ENCODE data around the gene ZMYM4.

Gene ZMYM4

DNA sequence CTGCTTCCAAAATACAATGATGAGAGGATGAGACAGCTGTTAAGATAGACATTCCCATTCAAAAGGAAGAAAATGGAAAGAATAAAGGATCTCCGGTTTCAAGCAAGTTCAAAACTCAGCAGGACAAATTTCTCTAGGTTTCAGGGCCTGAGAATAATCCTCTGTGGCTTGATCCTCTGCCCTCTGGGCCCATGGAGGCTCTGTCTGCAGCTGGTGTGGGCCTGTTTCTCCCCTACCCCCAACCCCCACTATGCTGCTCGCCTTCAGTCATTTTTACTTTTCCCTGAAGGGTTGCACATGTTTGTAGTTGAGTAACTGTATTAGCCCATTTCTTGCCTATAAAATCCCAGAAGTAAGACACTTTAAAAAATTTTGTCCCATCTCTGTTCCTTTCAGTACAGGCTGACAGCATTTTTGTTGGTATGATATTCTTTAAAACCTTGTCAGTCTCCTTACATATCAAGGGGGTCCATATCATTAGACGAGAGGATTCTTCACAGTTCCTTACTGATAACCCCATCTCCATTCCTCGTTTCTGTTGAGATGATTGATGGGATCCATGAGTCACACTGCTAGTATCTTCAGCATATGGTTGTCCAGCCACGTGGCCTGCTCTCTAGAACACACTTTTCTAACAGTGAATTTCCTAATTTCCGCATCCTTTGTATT lies 10.5 kb downstream of the ZMYM4 start:
- DNase-seq = no peak

DNA sequence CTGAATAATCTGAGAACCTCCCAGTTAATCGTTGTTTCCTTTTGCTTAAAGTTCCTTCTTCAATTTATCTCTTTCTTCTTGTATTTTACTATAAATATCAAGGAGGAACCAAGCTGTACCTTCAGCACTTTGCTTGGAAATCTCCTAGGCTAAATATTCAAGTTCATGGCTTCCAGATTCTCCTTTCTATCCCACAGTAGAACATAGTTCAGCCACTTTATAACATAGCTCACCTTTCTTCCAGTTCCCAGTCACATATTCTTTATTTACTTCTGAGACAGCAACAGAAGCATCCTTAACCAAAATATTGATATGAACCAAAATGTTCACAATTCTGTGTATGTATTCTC lies 11.0 kb downstream of the ZMYM4 start:
- no peak for DNase-seq

DNA sequence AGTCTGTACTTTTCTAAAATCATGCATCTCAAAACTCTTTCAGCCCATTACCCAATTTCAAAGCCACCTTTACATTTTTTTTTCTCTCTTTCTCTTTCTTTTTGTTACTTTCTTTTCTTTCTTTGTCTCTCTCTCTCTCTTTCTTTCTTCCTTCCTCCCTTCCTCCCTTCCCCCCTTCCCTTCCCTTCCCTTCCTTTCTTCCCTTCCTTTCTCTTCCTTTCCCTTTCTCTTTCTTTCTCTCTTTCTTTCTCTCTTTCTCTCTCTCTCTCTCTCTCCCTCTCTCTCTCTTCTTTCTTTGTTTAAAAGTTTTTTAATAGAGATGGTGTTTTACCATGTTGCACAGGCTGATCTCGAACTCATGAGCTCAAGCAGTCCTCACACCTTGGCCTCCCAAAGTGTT lies 11.5 kb downstream of the ZMYM4 start:
- no peak for DNase-seq

DNA sequence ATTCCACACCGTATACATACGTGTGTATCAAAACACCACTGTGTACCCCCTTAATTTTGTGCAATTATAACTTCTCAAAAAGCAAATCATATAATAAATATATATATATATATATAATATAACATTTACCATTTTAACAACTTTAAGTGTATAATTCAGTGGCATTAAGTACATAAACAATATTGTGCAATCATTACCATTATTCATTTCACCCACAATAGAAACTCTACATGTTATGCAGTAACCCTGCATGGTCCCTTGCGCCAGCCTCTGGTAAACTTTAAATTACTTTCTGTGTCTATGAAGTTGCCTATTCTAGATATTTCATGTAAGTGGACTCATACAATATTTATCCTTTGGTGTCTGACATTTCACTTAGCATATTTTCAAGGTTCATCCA lies 13.1 kb downstream of the ZMYM4 start:
- DNase-seq = no peak

DNA sequence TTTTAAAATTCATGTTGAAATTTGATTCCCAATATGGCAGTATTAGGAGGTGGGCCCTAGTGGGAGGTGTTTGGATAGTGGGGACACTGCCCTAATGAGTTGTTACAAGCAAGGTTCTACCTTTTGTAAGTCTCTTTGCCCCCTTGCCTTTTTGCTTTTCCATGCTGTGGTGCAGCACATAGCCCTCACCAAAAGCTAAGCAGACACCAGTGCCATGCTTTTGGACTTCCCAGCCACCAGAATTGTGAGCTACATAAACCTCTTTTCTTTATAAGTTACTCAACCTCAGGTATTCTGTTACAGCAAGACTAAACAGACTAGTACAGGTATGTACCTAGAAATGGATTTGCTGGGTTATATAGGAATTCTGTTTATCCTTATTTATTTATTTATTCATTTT lies 13.7 kb downstream of the ZMYM4 start:
- no peak for DNase-seq

DNA sequence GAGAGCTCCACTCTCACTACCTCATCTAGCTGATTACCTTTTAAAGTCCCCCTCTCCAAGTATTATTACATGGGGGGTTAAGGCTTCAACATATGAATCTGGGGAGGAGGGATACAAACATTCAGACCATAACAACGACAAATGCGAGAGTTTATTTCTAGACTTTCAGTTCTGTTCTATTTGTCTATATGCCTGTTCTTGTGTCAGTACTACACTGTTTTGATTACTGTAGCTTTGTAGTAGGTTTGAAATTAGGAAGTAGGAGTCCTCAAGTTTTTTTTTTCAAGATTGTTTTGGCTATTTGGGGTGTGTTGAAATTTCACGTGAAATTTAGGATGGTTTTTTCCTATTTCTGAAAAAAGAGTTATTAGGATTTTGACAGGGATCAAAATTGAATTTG lies 16.3 kb downstream of the ZMYM4 start:
- DNase-seq = no peak

DNA sequence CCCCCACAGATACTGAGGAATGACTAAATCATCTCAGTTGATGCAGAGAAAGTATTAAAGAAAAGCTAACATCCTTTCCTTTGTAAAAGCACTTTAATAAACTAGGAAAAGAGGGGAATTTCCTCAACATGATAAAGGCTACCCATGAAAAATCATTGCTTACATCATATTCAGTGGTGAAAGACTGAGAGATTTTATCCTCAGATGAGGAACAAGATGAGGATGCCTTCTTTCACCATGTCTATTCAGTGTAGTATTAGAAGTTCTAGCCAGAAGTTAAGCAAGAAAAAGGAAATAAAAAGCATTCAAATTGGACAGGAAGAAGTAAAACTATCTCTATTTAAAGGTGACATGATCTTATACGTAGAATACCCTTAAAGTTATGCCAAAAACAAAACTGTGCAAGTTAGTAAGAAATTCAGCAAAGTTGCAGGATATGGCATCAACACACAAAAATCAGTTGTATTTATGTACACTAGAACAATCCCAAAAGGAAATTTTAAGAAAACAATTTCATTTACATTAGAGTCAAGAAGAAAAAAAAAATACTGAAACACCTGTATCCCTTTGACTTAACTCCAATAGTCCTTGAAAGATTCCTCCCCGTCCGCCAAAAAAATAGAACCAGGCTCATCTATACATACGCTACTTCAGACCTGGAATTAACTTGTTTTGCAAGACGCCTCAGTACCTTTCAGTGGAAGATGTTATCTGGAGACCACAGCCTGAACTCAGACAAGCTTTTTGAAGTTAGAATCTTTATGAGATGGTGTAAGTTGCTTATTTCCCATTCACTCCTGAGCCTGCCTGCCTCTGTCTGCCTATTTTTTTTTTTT lies 17.5 kb downstream of the ZMYM4 start:
- no peak for DNase-seq

DNA sequence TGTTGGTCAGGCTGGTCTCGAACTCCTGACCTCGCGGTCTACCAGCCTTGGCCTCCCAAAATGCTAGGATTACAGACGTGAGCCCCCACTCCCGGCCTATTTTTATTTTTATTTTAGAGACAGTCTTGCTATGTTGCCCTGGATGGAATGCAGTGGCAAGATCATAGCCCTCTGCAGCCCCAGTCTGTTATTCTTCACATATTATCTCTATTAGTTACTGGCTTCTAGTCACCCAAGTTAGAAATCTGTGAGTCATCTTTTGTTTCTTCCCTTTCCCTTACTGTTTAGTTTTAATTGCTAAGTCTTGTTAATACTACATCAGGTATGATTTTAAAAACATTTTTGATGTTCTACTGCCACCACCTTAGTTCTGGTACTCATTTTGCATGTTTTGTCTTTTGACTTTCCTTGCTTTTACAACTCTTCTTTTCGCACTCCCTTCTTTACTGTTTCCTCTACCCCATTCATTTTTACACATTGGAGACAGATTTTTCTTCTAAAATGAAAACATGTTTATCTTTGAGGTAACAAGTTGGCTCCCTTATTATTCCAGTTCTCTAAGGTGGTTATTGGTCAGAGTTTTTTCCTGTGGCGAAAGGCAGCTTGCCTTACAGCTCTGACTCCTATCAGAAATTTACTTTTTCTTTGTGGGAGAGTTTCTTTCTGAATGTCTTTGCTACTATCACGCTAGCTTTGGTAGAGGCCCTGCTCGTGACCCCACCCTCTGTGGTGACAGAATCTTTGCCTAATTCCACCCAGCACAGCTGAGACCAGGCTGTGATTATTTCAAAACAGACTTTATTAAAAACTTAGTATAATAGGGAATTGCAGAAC lies 19.5 kb downstream of the ZMYM4 start:
- no peak for DNase-seq

DNA sequence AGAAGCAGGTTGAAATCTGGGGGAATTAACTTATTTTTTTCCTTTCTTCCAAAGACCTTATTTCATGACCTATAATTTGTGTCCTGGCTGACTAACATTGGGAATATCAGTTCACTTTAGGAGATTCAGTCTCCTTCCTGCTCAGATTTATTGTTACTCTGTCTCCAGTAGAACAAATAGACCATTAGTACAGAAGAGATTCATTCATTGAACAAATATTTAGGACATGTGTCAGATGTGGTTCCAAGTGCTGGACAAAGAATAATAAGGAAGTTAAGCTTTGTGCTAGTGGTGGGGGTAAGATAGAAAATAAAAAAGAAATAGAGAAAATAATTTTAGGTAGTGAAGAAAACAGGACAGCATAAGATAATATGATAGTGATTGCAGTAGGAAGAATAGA lies 20.3 kb downstream of the ZMYM4 start:
- no peak for DNase-seq

DNA sequence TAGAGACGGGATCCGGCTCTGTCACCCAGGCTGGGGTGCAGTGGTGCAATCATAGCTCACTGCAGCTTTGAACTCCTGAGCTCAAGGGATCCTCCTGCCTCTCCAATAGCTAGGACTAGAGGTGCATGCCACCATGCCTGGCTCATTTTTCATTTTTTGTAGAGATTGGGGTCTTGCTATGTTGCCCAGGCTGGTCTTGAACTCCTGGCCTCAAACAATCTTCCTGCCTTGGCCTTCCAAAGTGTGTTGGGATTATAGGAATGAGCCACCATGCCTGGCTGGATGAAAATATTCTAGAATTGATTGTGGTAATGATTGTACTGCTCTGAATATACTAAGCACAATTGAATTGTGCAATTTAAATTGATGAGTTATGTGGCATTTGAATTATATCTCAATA lies 21.9 kb downstream of the ZMYM4 start:
- no peak for DNase-seq

DNA sequence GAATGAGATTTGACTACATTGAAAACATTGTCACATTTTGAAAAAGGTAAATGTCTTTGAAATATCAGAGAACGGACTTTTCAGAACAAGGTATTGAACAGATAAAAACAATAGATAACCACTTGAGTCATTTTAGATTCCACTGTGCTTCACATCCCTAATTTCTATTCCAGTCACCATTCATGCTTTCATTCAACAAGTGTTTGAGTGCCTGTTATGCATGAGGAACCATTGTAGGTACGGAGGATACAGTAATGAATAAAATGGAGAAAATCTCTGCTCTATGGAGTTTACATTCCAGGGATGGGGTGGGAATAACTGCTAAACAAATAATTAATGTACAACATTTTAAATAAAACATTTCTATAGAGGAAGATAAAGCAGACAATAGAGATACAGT lies 26.3 kb downstream of the ZMYM4 start:
- no peak for DNase-seq

DNA sequence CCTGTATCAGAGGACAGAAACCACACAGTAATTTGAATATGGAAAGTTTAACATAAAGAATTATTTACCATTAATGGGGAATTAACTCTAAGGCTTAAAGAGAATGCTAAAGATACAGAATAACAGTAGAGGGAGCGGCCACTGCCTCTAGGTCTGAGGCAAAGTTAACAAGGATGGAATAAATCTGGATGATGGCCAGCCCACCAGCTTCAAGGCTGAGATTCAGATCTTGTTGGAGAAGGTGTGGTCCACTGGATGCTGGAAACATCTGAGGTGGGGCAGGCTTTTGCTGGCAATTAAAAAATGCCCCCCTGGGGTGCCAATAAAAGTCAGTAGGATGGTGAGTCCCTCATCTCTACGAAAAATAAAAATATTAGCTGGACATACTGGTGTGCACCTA lies 29.4 kb downstream of the ZMYM4 start:
- no peak for DNase-seq

DNA sequence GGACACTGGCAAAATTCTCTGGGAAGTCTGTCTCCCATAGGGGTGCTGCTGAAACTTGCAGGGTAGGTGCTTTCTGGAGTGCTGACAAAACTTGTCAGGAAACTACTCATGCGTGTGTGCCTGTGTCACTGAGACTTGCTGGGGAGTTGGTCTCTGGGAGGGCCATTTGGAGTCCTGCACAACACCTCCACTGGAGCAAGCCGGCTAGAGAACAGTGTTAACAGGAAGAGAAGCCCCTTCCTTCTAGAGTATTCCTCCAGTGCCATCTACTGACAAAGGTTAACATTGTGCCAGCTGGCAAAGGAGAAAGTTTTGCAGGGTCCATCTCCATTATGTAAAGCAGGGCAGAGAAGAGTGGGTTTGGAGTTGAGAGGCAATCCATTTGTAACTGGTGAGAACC lies 30.0 kb downstream of the ZMYM4 start:
- DNase-seq = peak; percentile 1 to 8

DNA sequence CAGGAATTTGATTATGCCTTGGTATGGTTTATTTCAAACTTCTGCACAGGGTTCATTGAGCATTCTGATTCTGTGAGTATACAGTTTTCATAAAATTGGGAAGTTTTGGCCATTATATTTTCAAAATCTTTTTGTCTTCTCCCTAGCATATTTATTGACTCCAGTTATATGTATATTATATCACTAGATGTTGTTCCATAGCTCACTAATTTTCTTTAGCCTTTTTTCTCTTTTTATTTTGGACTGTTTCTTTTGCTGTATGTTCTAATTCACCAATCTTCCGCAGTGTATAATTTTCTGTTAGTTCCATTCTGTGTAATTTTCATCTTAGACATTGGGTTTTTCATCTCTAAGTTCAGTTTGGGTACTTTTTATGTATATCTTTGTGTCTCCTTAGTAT lies 31.9 kb downstream of the ZMYM4 start:
- no peak for DNase-seq

DNA sequence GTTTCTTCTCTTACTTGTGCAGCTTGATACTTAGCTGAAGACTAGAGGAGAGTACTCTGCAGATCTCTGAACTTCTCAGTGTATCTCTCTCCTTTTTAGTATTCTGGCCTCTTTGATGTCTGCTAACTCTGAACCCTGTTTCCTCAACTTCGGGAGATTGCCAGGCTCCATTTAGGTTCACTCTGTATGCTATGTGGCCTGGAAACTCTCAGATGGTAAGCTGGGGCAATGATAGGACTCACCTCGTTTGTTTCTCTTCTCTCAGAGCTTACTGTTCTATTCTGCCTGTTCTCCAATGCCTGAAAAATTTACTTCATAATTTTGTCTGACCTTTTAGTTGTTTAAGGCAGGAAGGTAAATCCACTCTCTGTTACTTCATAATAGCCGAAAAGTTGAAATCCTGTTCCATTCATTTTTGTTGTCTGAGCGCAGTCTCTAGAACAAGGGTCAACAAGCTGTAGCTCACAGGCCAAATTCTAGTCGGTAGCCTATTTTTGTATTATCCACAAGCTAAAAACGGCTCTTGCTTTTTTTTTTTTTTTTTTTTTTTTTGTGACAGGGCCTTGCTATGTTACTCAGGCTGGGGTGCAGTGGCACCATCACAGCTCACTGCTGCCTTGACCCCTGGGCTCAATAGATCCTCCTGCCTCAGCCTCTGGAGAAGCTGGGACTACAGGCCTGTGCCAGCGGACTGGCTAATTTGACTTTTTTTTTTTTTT lies 33.3 kb downstream of the ZMYM4 start:
- no peak for DNase-seq

DNA sequence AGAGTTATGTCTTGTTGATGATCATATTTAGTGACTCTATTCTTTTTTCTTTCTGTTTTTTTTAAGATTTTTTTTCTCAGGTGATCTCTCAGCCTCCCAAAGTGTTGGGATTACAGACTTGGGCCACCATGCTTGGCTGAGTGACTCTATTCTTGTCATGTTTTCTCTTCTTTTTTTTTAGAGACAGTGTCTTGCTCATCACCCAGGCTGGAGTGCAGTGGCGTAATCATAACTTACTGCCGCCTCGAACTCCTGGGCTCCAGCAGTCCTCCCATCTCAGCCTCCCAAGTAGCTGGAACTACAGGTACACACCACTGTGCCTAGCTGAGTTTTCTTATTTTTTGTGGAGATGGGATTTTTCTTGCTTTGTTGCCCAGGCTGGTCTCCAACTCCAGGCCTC lies 36.9 kb downstream of the ZMYM4 start:
- no peak for DNase-seq

DNA sequence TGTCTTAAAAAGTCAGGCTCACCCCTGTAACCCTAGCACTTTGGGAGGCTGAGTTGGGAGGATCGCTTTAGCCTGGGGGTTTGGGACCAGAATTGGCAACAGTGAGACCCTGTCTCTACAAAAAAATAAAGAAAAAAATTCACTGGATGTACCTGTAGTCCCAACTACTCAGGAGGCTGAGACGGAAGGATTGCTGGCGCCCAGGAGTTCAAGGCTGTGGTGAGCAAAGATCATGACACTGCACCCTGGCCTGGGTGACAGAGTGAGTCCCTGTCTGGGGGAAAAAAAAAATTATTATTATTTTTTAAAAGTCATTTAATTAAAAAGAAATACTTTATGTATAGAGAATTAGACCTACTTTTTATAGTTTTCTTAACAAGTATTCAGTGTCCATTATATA lies 47.1 kb downstream of the ZMYM4 start:
- no peak for DNase-seq

DNA sequence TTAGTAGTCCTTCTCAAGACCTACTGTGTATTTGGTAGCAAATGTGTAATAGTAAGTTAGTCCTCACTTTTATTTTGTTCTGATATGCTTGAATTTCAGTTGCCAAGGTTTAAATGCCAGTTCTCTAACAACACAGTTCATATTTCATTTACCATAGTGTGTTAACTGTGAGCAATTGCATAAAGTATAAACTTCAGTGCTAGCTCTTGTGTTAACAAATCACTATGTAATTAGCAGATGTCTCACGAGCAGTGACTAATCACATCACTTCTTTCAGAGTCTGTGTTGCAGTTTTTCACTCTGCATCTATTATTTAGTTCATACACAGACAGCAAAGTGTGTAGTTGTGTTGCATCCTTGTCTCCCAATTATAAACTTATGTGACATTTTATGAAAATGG lies 47.8 kb downstream of the ZMYM4 start:
- DNase-seq = no peak

DNA sequence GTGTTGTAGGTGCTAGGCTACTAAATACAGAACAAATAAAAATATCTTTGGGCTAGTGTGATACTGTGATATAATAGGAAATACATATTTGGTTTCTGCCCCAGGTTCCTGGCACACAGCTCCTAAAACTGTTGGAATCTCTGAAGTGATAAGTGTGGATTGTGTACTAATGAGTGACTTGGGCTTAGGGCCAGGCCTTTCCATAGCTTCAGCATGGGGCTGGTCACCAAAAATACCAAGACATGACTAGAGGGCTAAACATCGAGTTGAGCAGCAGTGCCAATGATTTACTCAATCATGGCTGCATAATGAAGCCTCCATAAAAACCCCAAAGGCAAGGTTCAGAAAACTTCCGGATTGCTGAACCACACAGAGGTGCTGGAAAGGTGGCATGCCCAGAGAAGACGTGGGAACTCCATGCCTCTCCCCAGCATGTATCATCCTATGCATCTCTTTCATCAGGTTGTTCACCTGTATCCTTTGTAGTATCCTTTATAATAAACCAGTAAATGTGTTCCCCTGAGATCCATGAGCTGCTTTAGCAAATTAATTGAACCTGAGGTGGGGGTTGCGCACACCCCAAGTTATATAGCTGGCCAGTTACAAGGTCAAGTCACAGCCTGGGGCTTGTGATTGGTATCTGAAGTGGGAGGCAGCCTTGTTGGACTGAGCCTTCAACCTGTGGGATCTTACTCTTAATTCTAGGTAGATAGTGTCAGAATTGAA lies 51.6 kb downstream of the ZMYM4 start:
- no peak for DNase-seq

DNA sequence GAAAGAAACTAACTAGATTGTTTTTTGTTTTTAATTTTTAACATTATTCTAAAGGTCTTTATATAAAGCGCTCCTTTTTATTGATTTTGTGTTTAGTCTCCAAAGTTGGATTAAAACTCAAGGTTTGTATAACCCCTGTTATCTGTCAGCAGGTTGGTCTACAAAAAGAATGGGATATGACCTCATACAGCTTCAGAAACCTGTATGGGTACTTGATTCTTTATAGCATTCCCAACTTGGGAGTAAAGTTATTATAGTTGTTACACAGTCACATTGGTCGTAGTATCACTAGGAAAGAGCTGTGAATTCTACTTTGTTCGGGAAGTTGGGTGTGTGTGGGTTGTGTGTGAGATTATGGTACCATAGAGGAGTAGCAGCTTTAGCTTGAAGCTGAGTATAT lies 52.4 kb downstream of the ZMYM4 start:
- no peak for DNase-seq

DNA sequence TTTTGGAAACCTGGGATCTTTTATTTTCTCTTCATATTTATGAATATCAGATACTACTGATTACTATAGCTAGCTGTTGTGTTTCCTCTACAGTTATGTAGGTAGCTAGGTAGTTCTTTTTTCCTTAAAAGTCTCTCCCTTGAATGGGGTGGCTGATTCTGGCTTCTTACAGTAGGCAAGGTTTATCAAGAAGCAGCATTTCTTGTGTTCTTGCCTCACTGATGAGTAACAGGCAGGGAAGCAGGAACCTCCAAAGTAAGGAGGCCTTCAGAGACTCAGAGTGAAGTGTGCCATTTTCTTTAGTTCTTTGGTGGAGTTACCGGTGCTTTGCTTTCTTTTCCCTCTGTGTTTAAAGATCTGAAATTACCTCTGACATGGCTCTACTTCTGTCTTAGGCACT lies 56.0 kb downstream of the ZMYM4 start:
- no peak for DNase-seq

DNA sequence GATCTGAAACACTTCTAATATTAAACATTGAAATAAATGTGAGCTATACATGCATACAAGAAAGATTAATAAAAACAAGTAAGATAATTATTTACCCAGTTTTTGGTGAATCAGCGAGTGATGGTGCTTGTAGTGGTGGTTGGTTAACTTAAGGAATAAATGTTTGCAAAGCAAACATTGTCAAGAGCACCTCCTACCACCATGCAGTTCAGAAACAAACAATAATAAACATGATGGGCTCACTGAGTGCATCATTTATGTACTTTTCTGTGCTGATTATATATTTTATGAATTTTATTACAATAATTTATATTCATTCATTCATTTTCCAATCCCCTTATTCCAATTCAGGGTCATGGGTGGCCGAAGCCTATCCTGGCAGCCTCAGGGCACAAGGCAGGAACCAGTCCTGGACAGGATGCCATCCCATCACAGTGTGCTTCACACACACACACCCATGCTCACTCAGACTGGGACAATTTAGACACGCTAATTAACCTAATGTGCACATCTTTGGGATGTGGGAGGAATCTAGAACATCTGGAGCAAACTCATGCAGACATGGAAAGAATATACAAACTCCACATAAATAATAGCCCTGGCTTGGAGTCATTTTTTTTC lies 57.8 kb downstream of the ZMYM4 start:
- no peak for DNase-seq
